ENCODE results near the gene CFAP141. TPM values are rescaled to one million over a fixed set of nuclear protein-coding genes. Genes with fewer than 3 reads are reported as not detected.

Gene CFAP141
- total RNA-seq, 6 experiments from 2014 or later = not detected

- Histone ChIP-seq H3K4me3 (no peak overlapping the region), H3K27me3 (no peaks in the 10 kb centered on the region), H3K36me3 (peaks cover 0 to 7% (median 0%) of the 10 kb centered on the region in 4 donors), H3K9me3 (no peaks in the 10 kb centered on the region), H3K27ac (peak overlapping the region in 2 of 3 donors; percentile 0 to 31), H3K4me1 (peaks cover 0 to 8% (median 0%) of the 10 kb centered on the region in 4 donors)
- intact Hi-C loops (cut with DNase I) = no loop called here
- ATAC-seq (peak in 3 of 4 donors; percentile 30 to 75 (median 55)), DNase-seq (no peak)
- no peak for TF ChIP-seq POLR2A (IDR thresholded peaks at IDR 0.05)
- TF ChIP-seq CTCF (IDR thresholded peaks at IDR 0.05) = no peak
Measured at GRCh38 chr1:154151311-154151710, 54.8 kb downstream of the CFAP141 start.

MicroRNAs encoded within 50 kb of the gene (microRNA counts, 767-probe panel; counts per million panel counts)
- 237 counts per million for microRNA hsa-miR-190b

Small RNA genes within 50 kb of the gene (microRNA-seq; reads per million reads assigned to microRNA genes)
- 11.0 to 15.6 reads per million in 2 donors for gene MIR190B

Small RNA genes within 50 kb of the gene (small RNA-seq; reads per million reads assigned to genes)
- 1.0 to 1.5 reads per million in 2 experiments for gene MIR190B

Other genes starting within 250 kb of the CFAP141 start
- gene CRTC2, start 247.7 kb downstream of the CFAP141 start, total RNA-seq = 10 to 100 TPM in 4 of 6 experiments, 1 to 10 TPM in 2; 4.8 to 19.5 (median 18.3) TPM
- gene SLC39A1, start 242.8 kb downstream of the CFAP141 start, total RNA-seq = 10 to 100 TPM; 33.0 to 63.6 (median 47.7) TPM
- 10 to 100 TPM in 1 of 6 experiments, 1 to 10 TPM in 5; 4.9 to 11.1 (median 8.2) TPM for gene CREB3L4, start 238.4 kb downstream of the CFAP141 start, total RNA-seq
- 100 to 1,000 TPM in 2 of 6 experiments, 10 to 100 TPM in 4; 55.8 to 169 (median 90.9) TPM for gene JTB, start 228.7 kb downstream of the CFAP141 start, total RNA-seq
- gene RAB13, start 220.0 kb downstream of the CFAP141 start, total RNA-seq = 10 to 100 TPM; 11.9 to 52.2 (median 47.9) TPM
- 100 to 1,000 TPM; 305 to 500 (median 428) TPM for gene RPS27, start 215.6 kb downstream of the CFAP141 start, total RNA-seq
- gene NUP210L, start 51.3 kb downstream of the CFAP141 start, total RNA-seq = under 1 TPM in 1 of 6 experiments, not detected in 5; 0.14 TPM
- 100 to 1,000 TPM in 3 of 6 experiments, 10 to 100 TPM in 3; 76.3 to 189 (median 120) TPM for gene TPM3, start 14.2 kb downstream of the CFAP141 start, total RNA-seq
- gene UBAP2L, start 14.6 kb upstream of the CFAP141 start, total RNA-seq = 10 to 100 TPM; 26.8 to 57.2 (median 40.4) TPM
- gene HAX1, start 66.3 kb upstream of the CFAP141 start, total RNA-seq = 10 to 100 TPM; 40.2 to 82.0 (median 44.9) TPM
- not detected for gene AQP10, start 114.8 kb upstream of the CFAP141 start, total RNA-seq
- 1 to 10 TPM; 1.9 to 8.2 (median 3.2) TPM for gene ATP8B2, start 119.2 kb upstream of the CFAP141 start, total RNA-seq
- 100 to 1,000 TPM in 2 of 6 experiments, 10 to 100 TPM in 4; 32.2 to 145 (median 68.2) TPM for gene IL6R, start 199.0 kb upstream of the CFAP141 start, total RNA-seq

All from right lobe of liver (tissue), 6 donors.